ENCODE measurements around the gene GYPE.
"Not testable (repeated sequence)": the region's sequence is repeated elsewhere in the genome, so short reads cannot be mapped to it uniquely, and the experiment has no call there.

Gene GYPE

GRCh38 chr4:143905440-143905839 is at the start of gene GYPE:
Gene GYPE (minus strand): TSS chr4:143905559. CDS start chr4:143905507, 52 bp downstream.
- not testable (repeated sequence) for DNase-seq (ENCODE audit: low read depth in 2 of 2)

DNA sequence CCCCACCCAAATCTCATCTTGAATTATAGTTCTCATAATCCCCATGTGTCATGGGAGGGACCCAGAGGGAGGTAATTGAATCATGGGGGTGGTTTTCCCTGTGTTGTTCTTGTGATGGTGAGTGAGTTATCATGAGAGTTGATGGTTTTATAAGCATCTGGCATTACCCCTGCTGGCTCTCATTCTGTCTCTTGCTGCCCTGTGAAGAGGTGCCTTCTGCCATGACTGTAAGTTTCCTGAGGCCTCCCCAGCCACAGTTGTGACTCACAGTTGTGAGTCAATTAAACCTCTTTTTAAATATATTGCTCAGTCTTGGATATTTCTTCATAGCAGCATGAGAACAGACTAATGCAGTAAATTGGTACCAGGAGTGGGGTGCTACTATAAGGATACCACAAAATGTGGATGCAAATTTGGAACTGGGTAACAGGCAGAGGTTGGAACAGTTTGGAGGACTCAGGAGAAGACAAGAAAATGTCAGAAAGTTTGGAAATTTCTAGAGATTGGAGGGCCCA is 46.2 kb upstream of the GYPE start:
- DNase-seq (ENCODE audit: low read depth in 2 of 2): not testable (repeated sequence)

DNA sequence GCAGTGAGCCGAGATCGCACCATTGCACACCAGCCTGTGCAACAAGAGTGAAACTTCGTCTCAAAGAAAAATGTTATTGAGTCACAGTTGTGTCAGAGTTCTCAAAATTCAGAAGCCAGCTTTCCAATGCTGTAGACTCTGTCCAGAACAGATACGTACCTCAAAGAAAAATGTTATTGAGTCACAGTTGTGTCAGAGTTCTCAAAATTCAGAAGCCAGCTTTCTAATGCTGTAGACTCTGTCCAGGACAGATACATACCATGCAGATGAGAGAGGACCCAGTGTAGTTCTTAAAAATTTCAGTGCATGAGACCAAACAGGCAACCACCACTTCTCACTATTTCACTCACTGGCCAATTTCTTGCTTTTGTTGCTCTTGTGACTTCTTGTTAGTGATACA is 45.6 kb upstream of the GYPE start:
- not testable (repeated sequence) for DNase-seq (ENCODE audit: low read depth in 2 of 2)

GRCh38 chr4:143950185-143950584 is 44.8 kb upstream of the GYPE start:
- DNase-seq (ENCODE audit: low read depth in 2 of 2): not testable (repeated sequence)

DNA sequence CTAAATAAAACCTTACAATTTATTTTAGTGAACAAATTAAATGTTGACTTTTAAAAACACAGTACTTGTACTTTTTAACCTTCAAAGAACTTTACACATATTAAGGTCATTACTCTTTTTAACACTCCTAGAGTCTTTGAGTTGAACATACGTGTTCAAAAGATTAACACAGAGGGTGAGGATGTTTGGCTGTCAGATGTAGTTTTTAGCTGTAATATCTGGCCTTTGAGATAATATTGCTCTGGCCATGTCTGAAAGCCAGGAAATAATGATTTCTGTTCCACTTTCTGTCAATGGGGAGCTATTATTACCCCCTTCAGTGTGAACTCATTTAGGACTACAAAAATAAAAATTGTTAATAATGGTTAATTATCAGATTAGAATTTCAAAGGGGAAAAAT is 42.1 kb upstream of the GYPE start:
- not testable (repeated sequence) for DNase-seq (ENCODE audit: low read depth in 2 of 2)

DNA sequence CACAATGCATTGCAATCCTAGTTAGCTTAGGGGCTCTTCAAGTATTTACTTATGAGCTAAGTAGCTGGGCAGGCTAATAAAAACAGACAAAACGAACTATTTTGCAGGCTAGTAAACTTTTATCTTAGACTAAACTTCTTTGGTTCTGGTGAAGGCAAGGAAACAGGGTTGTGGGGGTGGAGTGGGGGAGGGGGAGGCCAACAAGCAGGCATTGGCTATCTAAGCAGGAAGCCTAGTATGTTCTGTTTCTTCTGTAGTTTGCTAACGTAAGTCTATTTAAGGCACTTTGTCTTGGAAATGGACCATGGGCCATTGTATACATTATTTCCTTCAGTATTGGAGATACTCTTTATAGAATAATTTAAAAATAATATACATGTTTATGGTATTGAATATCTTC is 35.3 kb upstream of the GYPE start:
- DNase-seq (ENCODE audit: low read depth in 2 of 2): not testable (repeated sequence)

- DNase-seq (ENCODE audit: low read depth in 2 of 2): no peak
These were observed 34.2 kb upstream of the GYPE start for GRCh38 chr4:143939528-143939927.

- not testable (repeated sequence) for DNase-seq (ENCODE audit: low read depth in 2 of 2)
These were observed 33.5 kb upstream of the GYPE start for GRCh38 chr4:143938890-143939289.

- no peak for DNase-seq (ENCODE audit: low read depth in 2 of 2)
These were observed 15.8 kb upstream of the GYPE start for GRCh38 chr4:143921181-143921580.

- DNase-seq (ENCODE audit: low read depth in 2 of 2): not testable (repeated sequence)
These were observed 11.1 kb upstream of the GYPE start for GRCh38 chr4:143916485-143916884.

- not testable (repeated sequence) for DNase-seq (ENCODE audit: low read depth in 2 of 2)
These were observed 7.1 kb upstream of the GYPE start for GRCh38 chr4:143912478-143912877.

DNA sequence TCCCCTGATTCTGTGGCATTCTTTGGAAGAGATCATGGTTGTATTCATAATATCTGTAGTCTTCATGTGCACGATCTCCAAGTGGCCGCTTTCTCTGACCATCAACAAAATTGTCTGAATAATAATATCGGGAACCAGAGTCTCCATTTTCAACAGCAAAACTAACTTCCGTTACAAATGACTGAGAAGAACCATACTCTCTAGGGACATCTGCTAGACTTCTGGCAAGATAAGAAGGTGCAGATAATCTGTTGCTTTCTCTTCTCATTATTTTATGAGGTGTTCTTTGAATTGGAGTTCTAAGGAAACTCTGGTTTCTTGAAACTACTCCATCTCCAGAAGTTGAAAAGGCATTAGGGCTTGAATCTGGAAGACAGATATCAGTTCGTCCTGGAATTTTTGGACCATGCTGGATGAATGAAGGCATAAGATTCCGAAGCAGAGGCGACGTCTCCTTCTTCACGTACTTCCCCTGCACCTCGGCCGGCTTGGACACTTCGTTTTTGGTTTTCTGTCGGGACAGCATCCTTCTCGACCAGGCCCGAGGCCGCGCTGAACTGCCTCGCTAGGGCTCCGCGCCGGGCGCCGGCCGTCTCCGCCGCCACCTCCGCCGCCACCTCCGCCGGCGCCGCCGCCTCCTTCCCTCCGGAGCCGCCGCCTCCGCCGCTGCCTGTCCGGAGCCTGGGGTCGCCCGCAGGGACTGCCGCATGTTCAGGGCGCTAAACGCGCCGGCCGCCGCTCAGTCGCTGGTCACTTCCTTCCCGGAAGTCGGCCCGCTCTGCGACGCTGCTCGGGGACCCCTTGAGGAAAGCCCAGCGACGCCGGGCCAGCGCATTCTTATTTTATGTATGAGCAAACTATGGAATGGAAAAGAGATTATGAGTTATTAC is 6.4 kb upstream of the GYPE start:
- peak in 1 of 2 donors; percentile 2 for DNase-seq (ENCODE audit: low read depth in 2 of 2)

- not testable (repeated sequence) for DNase-seq (ENCODE audit: low read depth in 2 of 2)
These were observed 5.5 kb upstream of the GYPE start for GRCh38 chr4:143910906-143911305.

- DNase-seq (ENCODE audit: low read depth in 2 of 2): not testable (repeated sequence)
These were observed 2.5 kb upstream of the GYPE start for GRCh38 chr4:143907811-143908210.

- not testable (repeated sequence) for DNase-seq (ENCODE audit: low read depth in 2 of 2)
These were observed 928 bp downstream of the GYPE start for GRCh38 chr4:143904431-143904830.

DNA sequence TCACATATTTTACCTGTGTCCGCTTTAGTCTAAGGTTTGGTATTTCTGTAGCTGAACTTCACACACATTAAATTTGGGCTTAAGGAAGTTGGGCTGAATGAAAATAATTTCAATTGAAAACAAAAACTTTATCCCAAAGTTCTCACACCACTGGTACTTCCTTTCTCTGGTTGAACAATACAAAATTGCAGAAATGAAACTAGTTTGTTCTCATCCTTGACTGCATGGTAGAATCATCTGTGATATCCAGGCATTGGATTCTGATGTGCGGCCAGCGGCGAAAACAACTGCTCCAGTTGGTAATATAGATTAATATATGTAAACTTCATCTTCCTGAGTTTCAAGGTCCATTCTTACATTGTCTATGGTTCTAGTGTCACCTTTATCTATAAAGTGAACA is 15.0 kb downstream of the GYPE start:
- DNase-seq (ENCODE audit: low read depth in 2 of 2): not testable (repeated sequence)

- not testable (repeated sequence) for DNase-seq (ENCODE audit: low read depth in 2 of 2)
These were observed 17.2 kb downstream of the GYPE start for GRCh38 chr4:143888189-143888588.

DNA sequence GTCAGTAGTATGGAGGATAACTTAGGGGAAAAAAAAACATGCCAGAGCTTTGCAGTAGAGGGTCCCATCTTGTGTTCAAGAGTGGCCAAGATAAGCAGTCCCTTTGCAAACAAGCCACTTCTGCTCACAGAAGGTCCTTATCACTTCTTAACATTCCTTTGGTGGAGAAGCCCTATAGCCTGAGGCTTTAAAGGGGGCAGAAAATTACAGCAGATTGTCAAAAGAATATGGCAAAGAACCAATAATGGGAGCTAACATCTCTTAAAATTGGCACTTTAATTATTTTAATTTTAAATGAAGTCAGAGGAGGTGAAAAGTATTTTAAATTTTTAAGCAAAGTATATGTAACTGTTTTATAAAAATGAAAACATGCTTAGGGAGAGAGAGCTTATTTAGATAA is 20.4 kb downstream of the GYPE start:
- DNase-seq (ENCODE audit: low read depth in 2 of 2): not testable (repeated sequence)

DNA sequence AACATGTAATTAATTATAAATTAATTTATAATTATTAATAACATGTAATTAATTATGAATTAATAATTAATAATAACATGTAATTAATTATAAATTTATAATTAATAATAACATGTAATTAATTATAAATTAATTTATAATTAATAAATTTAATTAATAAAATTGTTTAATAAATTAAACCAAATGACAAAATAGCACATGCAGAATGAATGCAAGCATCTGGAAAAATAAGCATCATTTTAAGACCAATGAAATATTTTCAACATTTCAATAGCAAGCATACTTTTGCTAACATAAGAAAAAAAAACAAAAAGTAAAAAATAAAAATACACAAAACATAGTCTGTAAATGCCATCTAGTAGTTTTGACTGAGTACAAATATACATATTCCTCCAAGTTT is 21.8 kb downstream of the GYPE start:
- no peak for DNase-seq (ENCODE audit: low read depth in 2 of 2)

GRCh38 chr4:143882892-143883291 is 22.5 kb downstream of the GYPE start:
- DNase-seq (ENCODE audit: low read depth in 2 of 2): no peak

DNA sequence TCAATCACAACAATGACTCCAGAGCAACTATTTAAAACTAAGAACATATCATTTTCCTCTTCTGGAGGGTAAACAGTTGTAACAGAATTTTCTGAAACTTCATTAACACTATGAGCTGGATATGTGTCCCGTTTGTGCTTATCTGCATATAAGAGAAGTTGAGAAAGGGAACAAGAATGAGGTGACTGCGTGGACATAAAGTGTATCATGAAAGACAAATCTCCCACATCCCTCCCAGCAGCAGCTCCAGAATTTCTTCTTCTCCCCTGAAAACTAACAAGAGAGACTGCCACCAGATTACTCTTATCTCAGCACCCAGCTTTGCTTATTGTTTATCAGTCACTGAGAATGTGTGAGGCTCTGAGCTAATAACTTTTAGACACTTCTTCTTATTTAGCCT is 25.8 kb downstream of the GYPE start:
- not testable (repeated sequence) for DNase-seq (ENCODE audit: low read depth in 2 of 2)

DNA sequence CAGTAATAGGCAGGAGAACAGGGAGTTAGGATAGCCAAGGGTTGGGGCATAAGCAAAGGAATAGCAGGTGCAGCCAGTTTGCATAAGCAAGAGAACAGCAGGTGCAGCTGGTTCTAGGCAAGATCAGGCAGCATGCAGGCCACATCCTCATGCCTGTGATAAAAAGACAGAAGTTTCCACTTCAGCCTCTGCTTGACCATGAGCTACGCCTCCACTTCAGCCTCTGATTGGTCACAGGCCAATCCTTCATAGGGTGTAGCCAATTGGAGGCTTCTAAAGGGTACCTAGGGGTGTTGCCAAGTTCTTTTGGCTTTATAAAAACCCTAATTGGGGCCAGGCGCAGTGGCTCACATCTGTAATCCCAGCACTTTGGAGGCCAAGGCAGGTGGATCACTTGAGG is 30.0 kb downstream of the GYPE start:
- DNase-seq (ENCODE audit: low read depth in 2 of 2): not testable (repeated sequence)

All from stimulated activated CD8-positive, alpha-beta memory T cell treated with anti-CD3 and anti-CD28 coated beads, Interleukin-15, amount 100 ng/mL, for 4 hours (primary cell).